Hepatocyte (in vitro differentiated cells): ENCODE data around the gene STK4. TPM values are rescaled to one million over a fixed set of nuclear protein-coding genes. Genes with fewer than 3 reads are reported as not detected.

Experiments used
- DNase-seq: peaks from one replicate; pipeline ENCODE4 v3.0.0-alpha.2; 2016; ENCODE audit warnings: low spot score
- H2AFZ ChIP-seq: fragments of 200-600 bp; sonication (generic); 2 replicates; pipeline ENCODE4 v1.6.0; 2016; ENCODE audit warnings: antibody characterized with exemption, mild to moderate bottlenecking
- H3K27ac ChIP-seq: fragments of 200-600 bp; sonication (generic); 2 replicates; pipeline ENCODE4 v1.5.1; 2016; ENCODE audit warnings: mild to moderate bottlenecking
- H3K27me3 ChIP-seq: fragments of 200-600 bp; sonication (generic); 2 replicates; pipeline ENCODE4 v1.6.1; 2016
- H3K36me3 ChIP-seq: fragments of 200-600 bp; sonication (generic); replicated peaks from 2 replicates; pipeline ENCODE4 v1.5.1; 2016; ENCODE audit warnings: low read depth; ENCODE audit not compliant: insufficient read depth
- H3K4me1 ChIP-seq: fragments of 200-600 bp; sonication (generic); 2 replicates; pipeline ENCODE4 v1.5.1; 2016; ENCODE audit warnings: mild to moderate bottlenecking, moderate library complexity; ENCODE audit not compliant: insufficient read depth
- H3K4me2 ChIP-seq: fragments of 200-600 bp; sonication (generic); 2 replicates; pipeline ENCODE4 v1.6.0; 2016
- H3K4me3 ChIP-seq: fragments of 200-600 bp; sonication (generic); 2 replicates; pipeline ENCODE4 v1.5.1; 2016; ENCODE audit warnings: mild to moderate bottlenecking
- H3K79me2 ChIP-seq: fragments of 200-600 bp; sonication (generic); 2 replicates; pipeline ENCODE4 v1.6.0; 2017; ENCODE audit warnings: mild to moderate bottlenecking
- H3K9me2 ChIP-seq: fragments of 200-600 bp; sonication (generic); replicated peaks from 2 replicates; pipeline ENCODE4 v1.6.0; 2017; ENCODE audit warnings: mild to moderate bottlenecking; ENCODE audit not compliant: insufficient read depth
- H3K9me3 ChIP-seq: fragments of 200-600 bp; sonication (generic); 2 replicates; pipeline ENCODE4 v1.5.1; 2016; ENCODE audit warnings: low read depth, mild to moderate bottlenecking
- H4K20me1 ChIP-seq: fragments of 200-600 bp; sonication (generic); 2 replicates; pipeline ENCODE4 v1.6.0; 2016; ENCODE audit warnings: mild to moderate bottlenecking; ENCODE audit not compliant: insufficient read depth, poor library complexity, severe bottlenecking
- EZH2 ChIP-seq: fragments of 200-600 bp; sonication (generic); IDR thresholded peaks from 2 replicates; pipeline ENCODE4 v1.6.1; 2016; ENCODE audit warnings: antibody characterized with exemption, mild to moderate bottlenecking, borderline replicate concordance
- EZH2phosphoT487 ChIP-seq: fragments of 200-600 bp; sonication (generic); IDR thresholded peaks from one replicate; pipeline ENCODE4 v1.6.1; 2018; ENCODE audit warnings: antibody characterized with exemption, mild to moderate bottlenecking, low read depth, moderate library complexity; ENCODE audit not compliant: unreplicated experiment, severe bottlenecking
- WGBS: methylation state at CpG from one replicate; pipeline ENCODE4 v1.1.6; 2016; ENCODE audit warnings: low lambda C conversion rate; ENCODE audit errors: missing lambda C conversion rate; 5-methylcytosine and 5-hydroxymethylcytosine counted together
- polyA plus RNA-seq: library from polyadenylated mRNA; unstranded; fragments of >200 nt; fragmentation: Nextera tagmentation; extraction: Ambion mirVana; gene quantifications from 2 replicates; pipeline ENCODE4 v1.2.1, GENCODE V29; 2016
- total RNA-seq: library from RNA; depleted of rRNA; stranded (reverse); fragments of >200 nt; gene quantifications from 2 replicates; pipeline ENCODE4 v1.2.3, GENCODE V29; 2014
- TF ChIP-seq, protein P1 (sequence below): fragments of 200-600 bp; sonication (generic); IDR thresholded peaks from 2 replicates; pipeline ENCODE4 v1.5.1; 2016; ENCODE audit warnings: antibody characterized with exemption, mild to moderate bottlenecking; ENCODE audit not compliant: poor library complexity

Gene STK4
- total and polyA plus RNA-seq, 2 experiments from 2014 or later: 11.4 to 16.5 TPM

DNA sequence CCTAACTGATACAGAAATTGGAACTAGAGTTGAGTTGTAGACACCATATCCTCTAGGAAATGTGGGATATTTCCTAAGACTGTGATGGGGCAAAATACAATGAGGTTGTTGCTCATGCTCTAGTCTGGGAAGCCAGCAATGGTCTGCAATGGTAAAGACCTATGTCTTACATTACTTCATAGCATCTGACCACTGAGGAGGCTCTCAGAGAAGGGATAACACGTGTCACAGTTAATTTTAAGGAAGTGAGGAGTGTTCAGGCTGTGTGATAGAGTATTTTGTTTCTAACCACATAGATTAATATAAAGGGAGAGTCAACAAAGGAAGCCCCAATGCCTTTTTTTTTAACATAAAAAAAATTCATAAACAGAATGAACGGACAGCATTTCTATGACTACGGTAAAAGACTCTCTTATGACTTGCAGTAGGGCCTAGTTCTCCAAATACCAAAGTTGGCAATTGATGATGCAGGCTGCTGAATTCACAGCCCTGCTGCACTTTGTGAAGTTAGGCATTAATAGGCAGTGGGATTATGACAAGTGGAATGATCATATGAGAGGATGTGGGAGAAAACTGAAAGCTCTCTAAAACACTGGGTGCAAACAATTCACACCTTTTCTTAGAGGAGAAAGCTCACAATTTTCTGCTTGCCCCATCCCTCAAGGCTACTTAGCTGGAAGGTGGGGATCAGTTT, 120.9 kb downstream of the STK4 start:
- 94% methylated on average over 3 of the region's 3 CpGs for WGBS
- no peak overlapping the region for H2AFZ ChIP-seq
- no peak overlapping the region for H3K4me3 ChIP-seq
- H4K20me1 ChIP-seq: no peaks in the 10 kb centered on the region
- no peak for TF ChIP-seq EZH2phosphoT487
- TF ChIP-seq, protein P1, sequence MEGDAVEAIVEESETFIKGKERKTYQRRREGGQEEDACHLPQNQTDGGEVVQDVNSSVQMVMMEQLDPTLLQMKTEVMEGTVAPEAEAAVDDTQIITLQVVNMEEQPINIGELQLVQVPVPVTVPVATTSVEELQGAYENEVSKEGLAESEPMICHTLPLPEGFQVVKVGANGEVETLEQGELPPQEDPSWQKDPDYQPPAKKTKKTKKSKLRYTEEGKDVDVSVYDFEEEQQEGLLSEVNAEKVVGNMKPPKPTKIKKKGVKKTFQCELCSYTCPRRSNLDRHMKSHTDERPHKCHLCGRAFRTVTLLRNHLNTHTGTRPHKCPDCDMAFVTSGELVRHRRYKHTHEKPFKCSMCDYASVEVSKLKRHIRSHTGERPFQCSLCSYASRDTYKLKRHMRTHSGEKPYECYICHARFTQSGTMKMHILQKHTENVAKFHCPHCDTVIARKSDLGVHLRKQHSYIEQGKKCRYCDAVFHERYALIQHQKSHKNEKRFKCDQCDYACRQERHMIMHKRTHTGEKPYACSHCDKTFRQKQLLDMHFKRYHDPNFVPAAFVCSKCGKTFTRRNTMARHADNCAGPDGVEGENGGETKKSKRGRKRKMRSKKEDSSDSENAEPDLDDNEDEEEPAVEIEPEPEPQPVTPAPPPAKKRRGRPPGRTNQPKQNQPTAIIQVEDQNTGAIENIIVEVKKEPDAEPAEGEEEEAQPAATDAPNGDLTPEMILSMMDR: no peak
- no peak for DNase-seq
- H3K27ac ChIP-seq: peak overlapping the region; percentile 65
- H3K4me2 ChIP-seq: no peak overlapping the region
- no peaks in the 10 kb centered on the region for H3K79me2 ChIP-seq
- peaks cover 3% of the 10 kb centered on the region for H3K9me3 ChIP-seq
- no peaks in the 10 kb centered on the region for H3K27me3 ChIP-seq
- no peaks in the 10 kb centered on the region for H3K9me2 ChIP-seq
- H3K4me1 ChIP-seq: peaks cover 4% of the 10 kb centered on the region
- H3K36me3 ChIP-seq: no peaks in the 10 kb centered on the region

DNA sequence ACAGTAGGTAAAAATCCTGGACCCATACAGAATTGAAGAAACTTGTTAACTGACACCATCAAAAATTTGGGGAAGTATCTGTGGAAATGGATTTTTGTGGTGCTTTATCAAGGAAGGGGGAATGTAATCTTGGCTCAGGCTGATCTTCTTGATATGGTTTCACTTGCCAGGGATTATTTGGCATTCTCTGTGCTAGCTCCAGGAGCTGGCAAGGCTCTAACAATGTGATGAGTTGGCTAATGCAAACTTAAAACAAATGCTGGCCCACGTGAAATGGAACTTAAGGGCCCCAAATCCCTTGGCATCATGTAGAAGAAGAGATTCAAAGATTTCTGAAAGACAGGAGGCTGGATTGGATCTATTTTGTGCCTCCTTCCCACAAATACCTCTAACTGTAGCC, 121.5 kb downstream of the STK4 start:
- no peak overlapping the region for H2AFZ ChIP-seq
- no peaks in the 10 kb centered on the region for H3K27me3 ChIP-seq
- H3K9me2 ChIP-seq: no peaks in the 10 kb centered on the region
- peak overlapping the region; percentile 10 for H3K4me2 ChIP-seq
- DNase-seq: no peak
- H3K27ac ChIP-seq: peak overlapping the region; percentile 65
- peaks cover 4% of the 10 kb centered on the region for H3K4me1 ChIP-seq
- no peaks in the 10 kb centered on the region for H3K9me3 ChIP-seq
- H3K36me3 ChIP-seq: no peaks in the 10 kb centered on the region
- H3K4me3 ChIP-seq: no peak overlapping the region
- no peak for TF ChIP-seq EZH2
- no peak for TF ChIP-seq EZH2phosphoT487
- TF ChIP-seq, protein P1: no peak
- no peaks in the 10 kb centered on the region for H3K79me2 ChIP-seq
- 64% methylated on average over 1 of the region's 1 CpG for WGBS
- H4K20me1 ChIP-seq: no peaks in the 10 kb centered on the region

DNA sequence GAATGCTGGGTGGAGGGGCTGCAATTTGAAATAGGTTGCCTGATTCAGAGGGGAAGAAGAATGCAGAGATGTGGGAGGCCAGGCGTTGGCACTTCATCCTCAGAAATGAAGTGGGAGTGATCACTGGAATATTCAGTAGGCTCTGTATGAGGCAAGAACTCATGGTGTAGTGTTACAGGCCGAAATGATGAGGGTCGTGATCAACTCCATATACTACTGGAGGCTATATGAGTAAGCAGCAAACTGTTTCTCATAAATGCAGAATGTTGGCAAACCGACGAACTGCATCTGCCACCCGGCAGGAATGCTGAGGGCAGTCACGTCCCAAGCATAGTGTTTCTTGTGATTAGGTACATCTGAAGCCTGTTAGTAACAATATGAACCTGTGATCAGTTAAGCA, 121.9 kb downstream of the STK4 start:
- no peaks in the 10 kb centered on the region for H4K20me1 ChIP-seq
- peaks cover 4% of the 10 kb centered on the region for H3K4me1 ChIP-seq
- WGBS: 52% methylated on average over 7 of the region's 7 CpGs
- no peak overlapping the region for H2AFZ ChIP-seq
- peak; percentile 49 for DNase-seq
- peak overlapping the region; percentile 10 for H3K4me2 ChIP-seq
- H3K27ac ChIP-seq: peak overlapping the region; percentile 67
- H3K27me3 ChIP-seq: no peaks in the 10 kb centered on the region
- H3K79me2 ChIP-seq: no peaks in the 10 kb centered on the region
- no peak overlapping the region for H3K4me3 ChIP-seq
- H3K36me3 ChIP-seq: no peaks in the 10 kb centered on the region
- TF ChIP-seq, protein P1: no peak
- TF ChIP-seq EZH2phosphoT487 (no peak), EZH2 (no peak)
- no peaks in the 10 kb centered on the region for H3K9me3 ChIP-seq
- H3K9me2 ChIP-seq: no peaks in the 10 kb centered on the region
